Smooth muscle cell (in vitro differentiated cells): ENCODE measurements around the gene BBX. TPM values are rescaled to one million over a fixed set of nuclear protein-coding genes. Genes with fewer than 3 reads are reported as not detected.
"Not testable (repeated sequence)": the region's sequence is repeated elsewhere in the genome, so short reads cannot be mapped to it uniquely, and the experiment has no call there.

Source experiments
- DNase-seq: peaks from one replicate; lab custom pipeline; 2025; ENCODE audit not compliant: unreplicated experiment; lab: John Stamatoyannopoulos, UW
- H2AFZ ChIP-seq: fragments of 200-600 bp; sonication (generic); 2 replicates; pipeline ENCODE4 v1.6.0; 2016; ENCODE audit warnings: antibody characterized with exemption, low read depth, mild to moderate bottlenecking
- H3F3A ChIP-seq: fragments of 200-600 bp; sonication (generic); 2 replicates; pipeline ENCODE4 v1.6.0; 2017; ENCODE audit warnings: antibody characterized with exemption, low read depth
- H3K27ac ChIP-seq: fragments of 200-600 bp; sonication (generic); 2 replicates; pipeline ENCODE4 v1.5.1; 2016; ENCODE audit warnings: low read depth, mild to moderate bottlenecking
- H3K27me3 ChIP-seq: fragments of 200-600 bp; sonication (generic); 2 replicates; pipeline ENCODE4 v1.6.1; 2016; ENCODE audit warnings: low read depth, mild to moderate bottlenecking
- H3K36me3 ChIP-seq: fragments of 200-600 bp; sonication (generic); 2 replicates; pipeline ENCODE4 v1.5.1; 2016; ENCODE audit warnings: low read depth
- H3K4me1 ChIP-seq: fragments of 200-600 bp; sonication (generic); 2 replicates; pipeline ENCODE4 v1.5.1; 2016; ENCODE audit warnings: low read depth
- H3K4me2 ChIP-seq: fragments of 200-600 bp; sonication (generic); 2 replicates; pipeline ENCODE4 v1.6.0; 2016; ENCODE audit warnings: mild to moderate bottlenecking
- H3K4me3 ChIP-seq: fragments of 200-600 bp; sonication (generic); 2 replicates; pipeline ENCODE4 v1.5.1; 2016; ENCODE audit warnings: mild to moderate bottlenecking
- H3K79me2 ChIP-seq: fragments of 200-600 bp; sonication (generic); 2 replicates; pipeline ENCODE4 v1.6.0; 2016; ENCODE audit warnings: low read depth, mild to moderate bottlenecking
- H3K9ac ChIP-seq: fragments of 200-600 bp; sonication (generic); 2 replicates; pipeline ENCODE4 v1.6.0; 2016; ENCODE audit warnings: low read depth
- H3K9me3 ChIP-seq: fragments of 200-600 bp; sonication (generic); replicated peaks from 2 replicates; pipeline ENCODE4 v1.5.1; 2016; ENCODE audit warnings: low read depth
- H4K20me1 ChIP-seq: fragments of 200-600 bp; sonication (generic); 2 replicates; pipeline ENCODE4 v1.6.0; 2016; ENCODE audit warnings: low read depth
- WGBS: methylation state at CpG from one replicate; pipeline ENCODE4 v1.1.7; 2016; ENCODE audit warnings: low lambda C conversion rate; 5-methylcytosine and 5-hydroxymethylcytosine counted together
- polyA plus RNA-seq: library from polyadenylated mRNA; unstranded; fragments of >200 nt; fragmentation: Nextera tagmentation; extraction: Ambion mirVana; gene quantifications from 2 replicates; pipeline ENCODE4 v1.2.1, GENCODE V29; 2016
- total RNA-seq: library from RNA; depleted of rRNA; stranded (reverse); fragments of >200 nt; gene quantifications from 2 replicates; pipeline ENCODE4 v1.2.3, GENCODE V29; 2014
- TF ChIP-seq, protein P1 (sequence below): fragments of 200-600 bp; sonication (generic); IDR thresholded peaks from 2 replicates; pipeline ENCODE4 v1.5.1; 2017; ENCODE audit warnings: borderline replicate concordance, mild to moderate bottlenecking, antibody characterized with exemption; ENCODE audit not compliant: insufficient read depth, poor library complexity, severe bottlenecking

BBX gene
- total and polyA plus RNA-seq, 2 experiments from 2014 or later: 58.9 to 66.4 TPM

DNA sequence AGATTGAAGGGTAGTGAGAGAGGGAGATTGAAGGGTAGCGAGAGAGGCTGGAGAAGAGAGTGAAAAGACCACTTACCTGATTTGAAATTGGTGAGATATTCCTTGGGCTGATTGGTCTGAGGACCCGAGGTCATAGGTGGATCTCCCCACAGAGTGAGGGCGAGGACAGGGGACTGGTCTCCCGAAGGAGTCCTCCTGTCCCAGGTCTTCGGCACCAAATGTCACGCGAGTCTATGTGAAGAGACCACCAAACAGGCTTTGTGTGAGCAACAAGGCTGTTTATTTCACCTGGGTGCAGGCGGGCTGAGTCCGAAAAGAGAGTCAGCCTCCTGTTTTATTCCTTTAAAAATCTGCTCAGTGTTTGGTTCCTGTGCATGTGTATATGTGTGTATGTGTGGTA lies 48.7 kb downstream of the BBX start:
- DNase-seq, H3F3A ChIP-seq, H3K4me2 ChIP-seq, H2AFZ ChIP-seq, H3K9ac ChIP-seq, H3K36me3 ChIP-seq, H3K27ac ChIP-seq, H3K4me3 ChIP-seq, H3K27me3 ChIP-seq, H3K4me1 ChIP-seq, H3K9me3 ChIP-seq: not testable (repeated sequence)
- WGBS: 96% methylated on average over 9 of the region's 9 CpGs
- H3K79me2 ChIP-seq: peaks cover 34% of the 10 kb centered on the region
- peaks cover 93% of the 10 kb centered on the region for H4K20me1 ChIP-seq

DNA sequence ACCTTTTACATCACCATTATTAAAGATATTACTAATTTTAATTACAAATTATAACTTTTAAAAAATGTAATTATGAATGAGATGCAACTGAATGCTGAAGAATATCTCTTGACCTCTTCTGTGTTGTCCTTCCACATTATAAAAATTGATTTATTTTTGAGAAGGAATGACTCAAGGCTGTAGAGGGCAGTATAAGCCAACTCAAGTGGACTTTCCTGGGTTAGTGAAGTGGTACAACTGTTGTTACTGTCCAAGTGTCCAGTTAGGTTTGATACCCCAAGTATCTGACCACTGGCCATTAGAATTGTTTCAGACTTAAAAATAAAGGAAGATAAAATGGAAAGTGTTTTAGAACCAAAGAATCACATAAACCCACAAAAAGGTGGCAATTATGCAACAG lies 51.9 kb downstream of the BBX start:
- H3K27me3 ChIP-seq: no peaks in the 10 kb centered on the region
- H3K4me3 ChIP-seq: no peak overlapping the region
- TF ChIP-seq, protein P1, sequence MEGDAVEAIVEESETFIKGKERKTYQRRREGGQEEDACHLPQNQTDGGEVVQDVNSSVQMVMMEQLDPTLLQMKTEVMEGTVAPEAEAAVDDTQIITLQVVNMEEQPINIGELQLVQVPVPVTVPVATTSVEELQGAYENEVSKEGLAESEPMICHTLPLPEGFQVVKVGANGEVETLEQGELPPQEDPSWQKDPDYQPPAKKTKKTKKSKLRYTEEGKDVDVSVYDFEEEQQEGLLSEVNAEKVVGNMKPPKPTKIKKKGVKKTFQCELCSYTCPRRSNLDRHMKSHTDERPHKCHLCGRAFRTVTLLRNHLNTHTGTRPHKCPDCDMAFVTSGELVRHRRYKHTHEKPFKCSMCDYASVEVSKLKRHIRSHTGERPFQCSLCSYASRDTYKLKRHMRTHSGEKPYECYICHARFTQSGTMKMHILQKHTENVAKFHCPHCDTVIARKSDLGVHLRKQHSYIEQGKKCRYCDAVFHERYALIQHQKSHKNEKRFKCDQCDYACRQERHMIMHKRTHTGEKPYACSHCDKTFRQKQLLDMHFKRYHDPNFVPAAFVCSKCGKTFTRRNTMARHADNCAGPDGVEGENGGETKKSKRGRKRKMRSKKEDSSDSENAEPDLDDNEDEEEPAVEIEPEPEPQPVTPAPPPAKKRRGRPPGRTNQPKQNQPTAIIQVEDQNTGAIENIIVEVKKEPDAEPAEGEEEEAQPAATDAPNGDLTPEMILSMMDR: peak; percentile 50
- no peak overlapping the region for H3K4me2 ChIP-seq
- no peak overlapping the region for H2AFZ ChIP-seq
- no peaks in the 10 kb centered on the region for H3K9me3 ChIP-seq
- no peak overlapping the region for H3K9ac ChIP-seq
- H3K36me3 ChIP-seq: no peaks in the 10 kb centered on the region
- H3K4me1 ChIP-seq: peaks cover 8% of the 10 kb centered on the region
- peaks cover 8% of the 10 kb centered on the region for H3K79me2 ChIP-seq
- no peak overlapping the region for H3K27ac ChIP-seq
- H3F3A ChIP-seq: no peaks in the 10 kb centered on the region
- H4K20me1 ChIP-seq: peaks cover 92% of the 10 kb centered on the region
- DNase-seq: no peak

DNA sequence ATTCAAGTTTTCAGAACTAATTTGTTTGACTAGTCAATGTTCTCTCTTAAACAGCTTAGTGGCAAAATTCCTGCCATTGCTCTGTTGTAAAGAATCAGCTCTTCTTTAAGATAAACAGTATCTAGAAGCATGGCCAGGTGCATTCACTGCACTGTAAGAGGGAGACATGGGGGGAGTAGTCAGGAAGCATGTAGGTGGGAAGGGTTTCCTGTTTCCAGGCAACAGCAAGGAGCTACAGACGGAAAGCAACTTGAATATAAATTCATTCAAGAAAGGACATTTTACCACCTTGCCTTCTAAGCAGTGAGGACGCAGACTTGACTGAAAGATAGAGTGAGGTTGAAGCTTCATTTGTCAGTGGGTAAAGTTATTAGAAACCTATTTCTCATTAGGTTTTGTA lies 55.3 kb downstream of the BBX start:
- H4K20me1 ChIP-seq: peaks cover 82% of the 10 kb centered on the region
- TF ChIP-seq, protein P1: no peak
- peaks cover 11% of the 10 kb centered on the region for H3K4me1 ChIP-seq
- WGBS: 81% methylated on average over 2 of the region's 2 CpGs
- no peak overlapping the region for H2AFZ ChIP-seq
- H3K27ac ChIP-seq: no peak overlapping the region
- peaks cover 8% of the 10 kb centered on the region for H3K79me2 ChIP-seq
- no peaks in the 10 kb centered on the region for H3K27me3 ChIP-seq
- H3K4me3 ChIP-seq: no peak overlapping the region
- no peak overlapping the region for H3K9ac ChIP-seq
- no peaks in the 10 kb centered on the region for H3F3A ChIP-seq
- H3K4me2 ChIP-seq: no peak overlapping the region
- no peaks in the 10 kb centered on the region for H3K9me3 ChIP-seq
- H3K36me3 ChIP-seq: no peaks in the 10 kb centered on the region
- DNase-seq: no peak

DNA sequence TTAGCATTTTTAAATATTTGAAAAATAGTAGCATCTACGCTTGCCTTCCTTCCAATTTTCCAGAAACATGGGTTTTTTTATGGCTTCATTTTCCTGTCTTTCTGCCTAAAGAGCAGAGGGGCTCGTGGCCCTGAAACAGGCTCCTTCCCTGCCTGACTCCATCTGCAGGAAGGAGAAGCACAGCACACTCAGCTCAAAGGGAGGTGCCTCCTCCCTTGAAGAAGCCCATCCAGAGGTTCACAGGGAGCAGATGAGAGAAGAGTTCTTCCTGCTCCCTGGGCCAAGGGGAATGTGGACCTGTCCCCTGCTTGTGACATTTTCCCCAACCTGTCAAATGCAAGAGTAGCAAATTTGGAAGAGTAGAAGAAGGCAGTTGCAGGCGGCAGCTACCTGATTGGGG lies 55.8 kb downstream of the BBX start:
- Histone ChIP-seq H3K4me3 (no peak overlapping the region), H2AFZ (no peak overlapping the region), H3K9ac (no peak overlapping the region), H4K20me1 (peaks cover 82% of the 10 kb centered on the region), H3K4me2 (no peak overlapping the region), H3K36me3 (no peaks in the 10 kb centered on the region), H3K27ac (no peak overlapping the region), H3K4me1 (peaks cover 11% of the 10 kb centered on the region), H3K79me2 (peaks cover 8% of the 10 kb centered on the region), H3K27me3 (no peaks in the 10 kb centered on the region), H3K9me3 (no peaks in the 10 kb centered on the region), H3F3A (no peaks in the 10 kb centered on the region)
- WGBS: 87% methylated on average over 3 of the region's 3 CpGs
- TF ChIP-seq, protein P1: no peak
- DNase-seq: no peak
